GM18951 (cell line): ENCODE data around the gene REV1.

Source experiments
- POLR2A ChIP-seq: IDR thresholded peaks from 4 replicates; pipeline ENCODE4 v1.6.1; 2011; ENCODE audit warnings: mild to moderate bottlenecking; ENCODE audit not compliant: insufficient read length, insufficient read depth; ENCODE audit errors: extremely low read depth
- in situ Hi-C: fragments of 300-500 bp; cut with MboI; formaldehyde crosslinking; loops from one replicate; pipeline ENCODE4 v1.12.0; 2022; ENCODE audit warnings: low sequenced_read_pairs, mixed read lengths, inconsistent platforms; ENCODE audit not compliant: unreplicated experiment

REV1 gene

DNA sequence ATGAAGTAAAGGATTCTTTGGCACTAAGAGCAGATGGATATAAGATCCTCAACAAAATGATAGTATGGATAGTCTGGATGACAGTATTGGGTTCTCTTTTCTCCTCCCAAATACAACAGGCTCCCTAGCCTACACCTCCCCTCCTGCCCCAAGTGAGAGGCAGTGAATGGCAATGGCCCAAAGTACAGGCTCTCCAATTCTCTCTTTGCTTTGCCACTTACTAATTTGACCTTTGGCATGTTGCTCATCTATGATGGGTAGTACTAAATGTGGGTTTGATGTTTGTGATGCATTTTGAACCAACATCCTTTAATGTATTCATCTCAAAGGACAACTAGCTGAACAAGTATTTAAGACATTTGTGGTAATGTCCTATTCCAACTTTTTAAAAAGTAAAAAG lies 86.7 kb downstream of the REV1 start:
- in situ Hi-C loops = no loop called here
- no peak for TF ChIP-seq POLR2A

GRCh38 chr2:99401841-99402240 lies 88.0 kb downstream of the REV1 start:
- no peak for TF ChIP-seq POLR2A

GRCh38 chr2:99399795-99400194 lies 90.0 kb downstream of the REV1 start:
- no peak for TF ChIP-seq POLR2A
- in situ Hi-C loops = no loop called here

More at GRCh38 chr2:99401841-99402240, 88.0 kb downstream of the REV1 start:
- in situ Hi-C loops = no loop called here

- no peak for TF ChIP-seq POLR2A
Measured at GRCh38 chr2:99399063-99399462, 90.8 kb downstream of the REV1 start.

DNA sequence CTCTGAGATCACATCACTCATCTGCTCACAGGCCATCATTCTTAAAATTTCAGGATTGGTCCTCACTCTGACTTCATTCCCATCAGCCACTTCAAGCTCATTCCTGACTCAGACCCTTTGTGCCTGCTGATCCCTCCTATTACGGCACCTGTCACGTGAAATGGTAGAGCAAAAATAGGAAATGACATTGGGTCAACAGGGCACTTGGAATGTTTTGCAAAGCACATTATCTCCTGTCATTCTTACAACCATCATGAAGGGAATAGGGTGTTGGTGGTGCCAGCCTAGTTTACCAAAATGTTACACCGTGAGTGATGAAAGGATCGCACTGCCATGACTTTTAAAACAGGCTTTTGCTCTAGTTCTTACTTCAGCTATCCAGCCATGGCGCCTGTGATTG lies 91.5 kb downstream of the REV1 start:
- TF ChIP-seq POLR2A = no peak
- in situ Hi-C loops = no loop called here

More at GRCh38 chr2:99399063-99399462, 90.8 kb downstream of the REV1 start:
- in situ Hi-C loops = no loop called here

DNA sequence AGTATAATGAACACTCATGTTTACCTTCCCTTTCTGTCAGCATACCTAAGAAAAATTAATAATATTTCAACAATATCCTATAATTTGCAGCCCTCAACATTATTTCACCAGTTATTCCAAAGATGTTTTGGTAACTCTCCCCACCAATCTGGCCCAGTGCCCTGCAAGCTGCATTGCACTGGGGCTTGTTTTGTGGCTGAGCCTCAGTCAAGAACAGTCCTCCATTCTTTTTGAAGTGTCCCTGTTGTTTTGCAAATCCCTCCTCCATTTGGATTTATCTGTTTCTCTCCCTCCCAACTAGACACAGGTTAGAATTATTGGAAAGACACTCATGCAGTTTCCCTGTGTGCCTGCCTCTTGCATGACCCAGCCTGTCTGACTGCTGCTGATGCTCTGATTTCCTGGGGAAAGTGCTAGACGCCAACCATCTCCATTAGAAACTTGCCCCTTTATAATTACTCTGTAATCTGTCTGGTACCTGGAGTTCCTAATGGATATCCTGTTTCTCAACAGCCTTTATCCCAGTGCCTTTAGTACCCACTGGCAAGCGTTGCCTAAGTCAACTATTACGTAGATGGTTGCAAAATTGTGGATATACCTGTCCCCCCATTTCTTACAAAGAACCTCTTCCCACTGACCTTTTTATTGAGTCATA lies 92.4 kb downstream of the REV1 start:
- no peak for TF ChIP-seq POLR2A
- in situ Hi-C loops = no loop called here

DNA sequence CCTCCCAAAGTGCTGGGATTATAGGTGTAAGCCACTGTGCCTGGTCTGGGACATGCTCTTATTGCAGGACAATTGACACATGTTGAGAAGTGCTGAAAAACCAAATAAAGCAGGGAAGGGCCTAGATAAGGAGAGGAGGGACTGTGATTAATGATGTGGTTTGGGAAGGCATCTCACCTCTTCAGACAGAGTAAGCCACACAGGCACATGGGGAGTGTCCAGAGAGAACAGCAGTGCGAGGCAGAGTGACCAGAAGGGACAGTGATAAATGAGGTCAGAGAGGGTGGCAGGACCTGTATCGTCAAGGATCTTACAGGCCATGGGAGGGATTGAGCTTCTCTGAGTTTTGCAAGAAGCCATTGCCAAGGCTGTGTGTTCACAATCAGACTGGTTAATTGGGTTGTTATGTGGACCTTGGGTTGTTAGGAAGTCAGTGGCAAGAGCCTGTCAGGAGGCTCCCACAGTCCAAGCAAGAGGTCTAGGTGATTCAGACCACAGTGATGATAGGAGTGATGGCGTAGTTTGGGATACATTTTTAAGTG lies 94.2 kb downstream of the REV1 start:
- no peak for TF ChIP-seq POLR2A

GRCh38 chr2:99389946-99390345 lies 99.9 kb downstream of the REV1 start:
- TF ChIP-seq POLR2A = no peak
- in situ Hi-C loops = no loop called here

More for the DNA sequence above, 94.2 kb downstream of the REV1 start:
- in situ Hi-C loops = no loop called here

DNA sequence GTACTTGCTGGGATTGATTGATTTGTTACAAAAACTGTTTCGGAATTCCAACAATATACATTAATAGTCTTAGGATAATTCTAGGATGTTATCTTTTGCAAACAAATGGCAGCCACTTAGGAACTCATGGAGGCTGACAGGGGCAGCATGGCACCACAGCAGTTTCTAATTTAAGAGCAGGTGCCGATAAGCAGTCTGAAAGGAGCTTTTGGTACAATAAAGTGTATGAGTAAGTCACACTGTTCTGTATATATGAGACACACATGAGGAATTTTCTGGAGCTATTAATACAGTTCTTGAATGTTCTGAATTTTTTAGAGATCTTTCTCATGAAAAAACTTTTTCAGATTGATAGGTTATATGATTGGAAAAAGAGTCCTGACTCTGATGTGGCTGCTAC lies 100.4 kb downstream of the REV1 start:
- in situ Hi-C loops = no loop called here
- no peak for TF ChIP-seq POLR2A

- TF ChIP-seq POLR2A = no peak
- in situ Hi-C loops = no loop called here
Measured at GRCh38 chr2:99388892-99389291, 100.9 kb downstream of the REV1 start.

- no peak for TF ChIP-seq POLR2A
- in situ Hi-C loops = no loop called here
Measured at GRCh38 chr2:99386011-99386410, 103.8 kb downstream of the REV1 start.

- TF ChIP-seq POLR2A = no peak
- in situ Hi-C loops = no loop called here
Measured at GRCh38 chr2:99382143-99382542, 107.7 kb downstream of the REV1 start.

DNA sequence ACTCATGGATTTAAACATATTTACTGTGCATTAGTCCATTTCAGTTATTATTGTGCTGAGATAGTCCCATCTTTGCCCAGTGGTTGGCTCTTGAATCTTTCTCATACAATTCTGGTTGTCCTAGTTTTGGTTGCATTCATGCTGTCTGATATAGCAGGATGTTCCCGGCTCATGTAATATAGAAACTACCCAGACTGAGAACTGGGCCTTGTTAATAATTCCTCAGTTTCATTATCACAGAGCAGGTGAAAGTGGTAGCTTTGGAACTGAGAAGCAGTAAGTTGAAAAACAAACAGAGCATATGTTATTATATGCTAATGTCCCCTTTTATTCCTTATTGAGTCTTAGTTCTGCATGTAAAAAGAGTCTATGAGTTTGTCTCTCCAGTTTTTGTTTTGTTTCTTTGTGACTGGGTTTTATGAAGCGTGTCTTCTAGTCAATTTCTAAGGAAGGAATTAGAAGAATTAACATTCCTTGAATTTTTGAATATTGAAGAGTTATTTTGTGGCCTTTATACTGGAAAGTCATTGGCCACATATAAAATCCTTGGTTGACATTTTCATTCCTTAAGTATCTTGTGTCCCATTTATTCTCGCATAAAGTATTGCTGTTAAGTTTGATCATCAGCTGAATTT lies 109.3 kb downstream of the REV1 start:
- TF ChIP-seq POLR2A = no peak
- in situ Hi-C loops = no loop called here

GRCh38 chr2:99377879-99378278 lies 111.9 kb downstream of the REV1 start:
- in situ Hi-C loops = no loop called here

More at GRCh38 chr2:99377879-99378278, 111.9 kb downstream of the REV1 start:
- TF ChIP-seq POLR2A = no peak
